HG02763 (cell line): ENCODE results near the gene RSPH9.
"Not testable (repeated sequence)": the region's sequence is repeated elsewhere in the genome, so short reads cannot be mapped to it uniquely, and the experiment has no call there.

Source experiments
- ATAC-seq: cut with Tn5 transposase; IDR thresholded peaks from one replicate; pipeline ENCODE4 v1.9.1; 2021; ENCODE audit warnings: mild to moderate bottlenecking, moderate library complexity; ENCODE audit not compliant: unreplicated experiment

The RSPH9 gene

GRCh38 chr6:43628393-43629103 lies 16.3 kb upstream of the RSPH9 start:
- no peak for ATAC-seq

GRCh38 chr6:43629104-43629504 lies 15.7 kb upstream of the RSPH9 start, which contains the start of gene GTPBP2:
TSS of gene GTPBP2 (minus strand) at chr6:43629264. CDS start at chr6:43629162, 102 bp downstream.
- peak; percentile 82 for ATAC-seq

- peak; percentile 66 for ATAC-seq
These were observed 15.1 kb upstream of the RSPH9 start for GRCh38 chr6:43629505-43630300.

- ATAC-seq, result no peak
These were observed 13.7 kb upstream of the RSPH9 start for GRCh38 chr6:43630980-43631619.

- ATAC-seq, result not testable (repeated sequence)
These were observed 11.8 kb upstream of the RSPH9 start for GRCh38 chr6:43633002-43633401.

- no peak for ATAC-seq
These were observed 10.0 kb upstream of the RSPH9 start for GRCh38 chr6:43634702-43635303.

GRCh38 chr6:43635387-43636307 lies 9.2 kb upstream of the RSPH9 start, which contains the start of gene MAD2L1BP:
TSS of gene MAD2L1BP (plus strand) at chr6:43635840. CDS start at chr6:43635876, 36 bp downstream.
- ATAC-seq, result peak; percentile 78

GRCh38 chr6:43636308-43636659 lies 8.6 kb upstream of the RSPH9 start:
- no peak for ATAC-seq

GRCh38 chr6:43639984-43640800 lies 4.6 kb upstream of the RSPH9 start:
- ATAC-seq, result no peak

GRCh38 chr6:43645613-43645964 lies 753 bp downstream of the RSPH9 start:
- ATAC-seq, result no peak

- ATAC-seq, result no peak
These were observed 2.8 kb downstream of the RSPH9 start for GRCh38 chr6:43647613-43648012.

GRCh38 chr6:43648248-43648647 lies 3.4 kb downstream of the RSPH9 start:
- ATAC-seq, result no peak

GRCh38 chr6:43652822-43653221 lies 8.0 kb downstream of the RSPH9 start:
- not testable (repeated sequence) for ATAC-seq

- ATAC-seq, result no peak
These were observed 12.5 kb downstream of the RSPH9 start for GRCh38 chr6:43657221-43657802.

- no peak for ATAC-seq
These were observed 13.3 kb downstream of the RSPH9 start for GRCh38 chr6:43658161-43658560.

GRCh38 chr6:43662948-43663347 lies 18.1 kb downstream of the RSPH9 start:
- not testable (repeated sequence) for ATAC-seq

- no peak for ATAC-seq
These were observed 20.5 kb downstream of the RSPH9 start for GRCh38 chr6:43665376-43665775.

GRCh38 chr6:43666196-43666920 lies 21.5 kb downstream of the RSPH9 start:
- ATAC-seq, result no peak
